GM12878 (cell line): Measurements from ENCODE around the gene C19orf38. TPM values are rescaled to one million over a fixed set of nuclear protein-coding genes. Genes with fewer than 3 reads are reported as not detected.
A peak's percentile ranks its signal among the peaks of the same experiment; 100 is the strongest.

ENCODE experiments used
- ATAC-seq: fragments of 200-7000 bp; cut with Tn5 transposase; 3 replicates; pipeline ENCODE4 v1.9.1; 2020; ENCODE audit warnings: mild to moderate bottlenecking, moderate library complexity
- BruUV-seq: library from RNA; stranded (reverse); fragments of 400-500 nt; replicated peaks from 2 replicates; lab custom pipeline; 2021; lab: Mats Ljungman, UMichigan
- CTCF ChIA-PET: fragments of 300-600 bp; sonication (Branson Sonifier 250); formaldehyde crosslinking; extraction: SDS; loops from one replicate; lab custom pipeline; 2021; ENCODE audit warnings: inconsistent platforms; lab: Yijun Ruan, JAX
- POLR2A ChIA-PET: fragments of 350-600 bp; formaldehyde crosslinking; extraction: SDS; loops from one replicate; lab custom pipeline; 2021; ENCODE audit warnings: inconsistent platforms; lab: Charles Lee
- RAD21 ChIA-PET: fragments of 300-600 bp; sonication (Branson Sonifier 250); formaldehyde crosslinking; loops from one replicate; lab custom pipeline; 2023; ENCODE audit warnings: antibody characterized with exemption; ENCODE audit not compliant: unreplicated experiment; lab: Charles Lee
- SMC1A ChIA-PET: fragments of 300-600 bp; sonication (Branson Sonifier 250); formaldehyde crosslinking; loops from one replicate; lab custom pipeline; 2023; ENCODE audit not compliant: unreplicated experiment, uncharacterized antibody; lab: Charles Lee
- DNase-seq: peaks from one replicate; pipeline ENCODE4 v3.0.0-alpha.2; 2011; ENCODE audit warnings: low read depth, low spot score
- FAIRE-seq: peaks from 3 replicates; lab custom pipeline; 2011; peaks lifted over from hg19 to GRCh38; lab: Jason Lieb, UNC
- H2AFZ ChIP-seq: 2 replicates; pipeline ENCODE4 v1.6.0; 2011; ENCODE audit warnings: low read depth, low read length, control low read depth; ENCODE audit not compliant: control insufficient read depth
- H3K27ac ChIP-seq: 2 replicates; pipeline ENCODE4 v1.5.1; 2011; ENCODE audit warnings: control low read depth; ENCODE audit not compliant: control insufficient read depth, insufficient read depth
- H3K27me3 ChIP-seq, 2 experiments: replicated peaks in 1 of 2; 2 replicates each; pipeline versions ENCODE4 v1.6.0 to v1.6.1; 2011; ENCODE audit warnings: low read length in 1 of 2; ENCODE audit not compliant: control insufficient read depth in 2 of 2, insufficient read depth in 2 of 2
- H3K36me3 ChIP-seq, 2 experiments: 2 replicates each; pipeline ENCODE4 v1.5.1; 2011; ENCODE audit warnings: low read length in 1 of 2; ENCODE audit not compliant: control insufficient read depth in 2 of 2, insufficient read depth in 2 of 2
- H3K4me1 ChIP-seq: 2 replicates; pipeline ENCODE4 v1.6.1; 2011; ENCODE audit warnings: mild to moderate bottlenecking, low read length, moderate library complexity, mixed read lengths; ENCODE audit not compliant: control insufficient read depth, insufficient read depth
- H3K4me2 ChIP-seq: 2 replicates; pipeline ENCODE4 v1.6.0; 2011; ENCODE audit warnings: control low read depth; ENCODE audit not compliant: control insufficient read depth, insufficient read depth
- H3K4me3 ChIP-seq: fragments of 200-600 bp; sonication (generic); 2 replicates; pipeline ENCODE4 v1.5.1; 2016
- H3K79me2 ChIP-seq: 2 replicates; pipeline ENCODE4 v1.6.0; 2011; ENCODE audit warnings: low read length; ENCODE audit not compliant: control insufficient read depth, insufficient read depth
- H3K9ac ChIP-seq: 2 replicates; pipeline ENCODE4 v1.8.0; 2011; ENCODE audit warnings: low read length, control low read depth, mixed read lengths; ENCODE audit not compliant: control insufficient read depth, insufficient read depth
- H3K9me3 ChIP-seq: replicated peaks from 3 replicates; pipeline ENCODE4 v1.5.1; 2011; ENCODE audit warnings: mild to moderate bottlenecking, low read length; ENCODE audit not compliant: control insufficient read depth, insufficient read depth
- H4K20me1 ChIP-seq: 2 replicates; pipeline ENCODE4 v1.6.0; 2011; ENCODE audit not compliant: control insufficient read depth, insufficient read depth
- HDAC2 ChIP-seq: fragments of 200-600 bp; sonication (generic); IDR thresholded peaks from 2 replicates; pipeline ENCODE4 v1.6.1; 2017
- WGBS: methylation state at CpG from one replicate; pipeline ENCODE4 v1.1.6; 2016; ENCODE audit warnings: low lambda C conversion rate; ENCODE audit not compliant: insufficient replicate concordance, insufficient coverage; ENCODE audit errors: missing lambda C conversion rate; 5-methylcytosine and 5-hydroxymethylcytosine counted together
- in situ Hi-C: fragments of 300-500 bp; cut with MboI; formaldehyde crosslinking; loops from 9 replicates; pipeline ENCODE4 v1.14.3; 2018; ENCODE audit warnings: mixed read lengths
- intact Hi-C: fragments of 100-400 bp; cut with micrococcal nuclease; formaldehyde crosslinking; loops from one replicate; pipeline ENCODE4 v1.14.2; 2022; ENCODE audit not compliant: unreplicated experiment
- polyA plus RNA-seq, 11 experiments: library from polyadenylated mRNA; depleted of rRNA in 4 of 11; unstranded in 6 of 11; stranded (reverse) in 5 of 11; fragments of >200 nt; fragmentation: Nextera tagmentation in 4 of 11; fragmentation: Illumina TruSeq in 1 of 11; extraction: Ambion mirVana in 4 of 11; extraction: Trizol in 1 of 11; gene quantifications; 1 replicate in 1 of 11; 2 replicates in 10 of 11; pipeline versions ENCODE4 v1.2.1 to v1.2.3, GENCODE V29; 2011 to 2016; ENCODE audit warnings: inconsistent platforms in 2 of 11, missing spikeins in 2 of 11, low read depth in 1 of 11
- total RNA-seq, 4 experiments: library from RNA; depleted of rRNA in 3 of 4; stranded (reverse); fragments of >200 nt in 3 of 4; fragmentation: Illumina TruSeq in 1 of 4; extraction: Trizol in 1 of 4; gene quantifications; 2 replicates each; pipeline versions ENCODE4 v1.2.1 to v1.2.3, GENCODE V29; 2013 to 2021
- TF ChIP-seq, protein P1 (sequence below), 3 experiments: IDR thresholded peaks in 2 of 3; conservative IDR thresholded peaks in 1 of 3; 2 replicates each; pipeline ENCODE4 v1.5.1; 2011; ENCODE audit warnings: low read depth in 3 of 3, low read length in 3 of 3, mild to moderate bottlenecking in 3 of 3, control low read depth in 2 of 3, moderate library complexity in 2 of 3, inconsistent platforms in 1 of 3, mixed read lengths in 1 of 3; ENCODE audit not compliant: control insufficient read depth in 2 of 3, insufficient read depth in 1 of 3; ENCODE audit errors: extremely low read depth in 1 of 3

C19orf38 gene
- total and polyA plus RNA-seq, 10 of the 15 experiments (the other 5 are each of a cell fraction or from before 2014, with no cell fraction given), result 2.6 to 7.5 (median 5.0) TPM

DNA sequence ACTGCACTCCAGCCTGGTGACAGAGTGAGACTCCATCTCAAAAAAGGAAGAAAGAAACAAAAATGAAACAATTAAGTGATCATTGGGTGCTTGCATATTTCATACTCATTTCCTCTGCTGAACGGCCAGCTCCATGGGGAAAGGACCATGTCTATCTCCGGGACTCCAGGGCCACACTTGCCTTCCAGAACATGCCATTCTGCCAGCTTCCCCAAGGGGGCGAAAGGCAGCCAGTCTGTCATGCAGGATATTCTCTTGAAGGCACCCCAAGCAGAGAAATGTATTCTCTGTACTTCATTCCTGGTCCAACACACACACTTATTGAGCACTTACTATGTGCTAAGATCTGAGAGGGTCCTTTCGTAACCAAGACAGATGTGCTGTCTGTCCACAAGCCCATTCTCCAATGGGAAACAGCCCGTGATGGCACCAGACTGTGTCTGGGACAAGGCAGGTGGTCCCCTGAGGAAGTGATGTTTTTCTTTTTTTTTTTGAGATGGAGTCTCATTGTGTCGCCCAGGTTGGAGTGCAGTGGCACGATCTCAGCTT, 13.0 kb downstream of the C19orf38 start:
- peak; percentile 57 for FAIRE-seq
- CTCF ChIA-PET, result interaction anchor here (0.6 to 2.7 kb wide), 9 partner anchors 9 to 159 kb away, joined by 3 to 14 read pairs (median 4); partner anchors contain the start of genes DNM2, QTRT1 and TMED1
- no peak overlapping the region for H3K4me2 ChIP-seq

More for the DNA sequence above, 13.0 kb downstream of the C19orf38 start:
- H3K9ac ChIP-seq, result no peak overlapping the region
- H3K79me2 ChIP-seq, result no peaks in the 10 kb centered on the region
- intact Hi-C loops, result no loop called here
- H3K27ac ChIP-seq, result no peak overlapping the region
- RAD21 ChIA-PET, result interaction anchor here (0.8 to 1.7 kb wide), 3 partner anchors 25 to 160 kb away, joined by 4 to 6 read pairs (median 5); partner anchors contain the start of genes DNM2, QTRT1 and TMED1
- 47% methylated on average over 7 of the region's 7 CpGs for WGBS
- H2AFZ ChIP-seq, result no peak overlapping the region
- H3K27me3 ChIP-seq, result no peaks in the 10 kb centered on the region
- no peaks in the 10 kb centered on the region for H3K36me3 ChIP-seq
- TF ChIP-seq, protein P1, sequence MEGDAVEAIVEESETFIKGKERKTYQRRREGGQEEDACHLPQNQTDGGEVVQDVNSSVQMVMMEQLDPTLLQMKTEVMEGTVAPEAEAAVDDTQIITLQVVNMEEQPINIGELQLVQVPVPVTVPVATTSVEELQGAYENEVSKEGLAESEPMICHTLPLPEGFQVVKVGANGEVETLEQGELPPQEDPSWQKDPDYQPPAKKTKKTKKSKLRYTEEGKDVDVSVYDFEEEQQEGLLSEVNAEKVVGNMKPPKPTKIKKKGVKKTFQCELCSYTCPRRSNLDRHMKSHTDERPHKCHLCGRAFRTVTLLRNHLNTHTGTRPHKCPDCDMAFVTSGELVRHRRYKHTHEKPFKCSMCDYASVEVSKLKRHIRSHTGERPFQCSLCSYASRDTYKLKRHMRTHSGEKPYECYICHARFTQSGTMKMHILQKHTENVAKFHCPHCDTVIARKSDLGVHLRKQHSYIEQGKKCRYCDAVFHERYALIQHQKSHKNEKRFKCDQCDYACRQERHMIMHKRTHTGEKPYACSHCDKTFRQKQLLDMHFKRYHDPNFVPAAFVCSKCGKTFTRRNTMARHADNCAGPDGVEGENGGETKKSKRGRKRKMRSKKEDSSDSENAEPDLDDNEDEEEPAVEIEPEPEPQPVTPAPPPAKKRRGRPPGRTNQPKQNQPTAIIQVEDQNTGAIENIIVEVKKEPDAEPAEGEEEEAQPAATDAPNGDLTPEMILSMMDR (IDR thresholded peaks at IDR 0.05 in 2 of 3, conservative IDR thresholded peaks at IDR 0.05 in 1 of 3; ENCODE audit: control insufficient read depth in 2 of 3, extremely low read depth in 1 of 3, insufficient read depth in 1 of 3, low read depth in 3 of 3, low read length in 3 of 3), result peak; percentile 31 to 57 (median 54); a peak in 5 of 6 replicates
- TF ChIP-seq HDAC2, result no peak
- no peaks in the 10 kb centered on the region for H4K20me1 ChIP-seq
- H3K4me3 ChIP-seq, result no peak overlapping the region
- no peak for DNase-seq
- in situ Hi-C loops, result loop anchor here (5.0 kb wide), 1 partner anchor 144 kb away; the partner anchor contains the start of gene DNM2
- peak; percentile 43; the same call in 2 of the 3 replicates for ATAC-seq
- no peaks in the 10 kb centered on the region for H3K9me3 ChIP-seq
- no TSS peak for BruUV-seq
- POLR2A ChIA-PET, result interaction anchor here (0.6 to 0.7 kb wide), 2 partner anchors 10 to 430 kb away, joined by 4 to 5 read pairs; partner anchors contain the start of gene CARM1
- SMC1A ChIA-PET, result interaction anchor here (0.7 to 1.2 kb wide), 2 partner anchors 25 to 143 kb away, joined by 3 to 4 read pairs; partner anchors contain the start of genes DNM2 and TMED1
- H3K4me1 ChIP-seq, result no peaks in the 10 kb centered on the region; the same call in none of the 2 replicates
